Measurements from ENCODE around the gene HS6ST3.

Gene HS6ST3

GRCh38 chr13:96792736-96793403 is 703.0 kb downstream of the HS6ST3 start:
- DNase-seq (ENCODE audit: low spot score): no peak

DNA sequence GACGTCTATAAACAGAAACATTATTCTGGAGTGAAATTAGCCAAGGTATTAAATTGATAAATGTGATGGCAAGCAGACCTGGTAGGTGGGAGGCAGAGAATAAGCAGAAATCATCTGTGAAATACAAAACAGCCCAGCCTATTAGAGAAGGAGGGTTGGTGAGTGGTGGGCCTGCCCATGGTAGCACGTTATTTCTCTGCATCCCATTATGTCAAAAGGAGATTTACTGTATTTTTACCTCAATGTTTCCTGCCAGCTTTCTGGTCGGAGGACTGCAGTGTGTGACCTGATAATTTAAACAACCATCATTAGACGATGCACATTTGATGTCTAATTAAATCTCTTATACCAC is 703.5 kb downstream of the HS6ST3 start:
- no peak for DNase-seq (ENCODE audit: low spot score)

GRCh38 chr13:96794669-96795068 is 704.8 kb downstream of the HS6ST3 start:
- DNase-seq (ENCODE audit: low spot score): no peak

DNA sequence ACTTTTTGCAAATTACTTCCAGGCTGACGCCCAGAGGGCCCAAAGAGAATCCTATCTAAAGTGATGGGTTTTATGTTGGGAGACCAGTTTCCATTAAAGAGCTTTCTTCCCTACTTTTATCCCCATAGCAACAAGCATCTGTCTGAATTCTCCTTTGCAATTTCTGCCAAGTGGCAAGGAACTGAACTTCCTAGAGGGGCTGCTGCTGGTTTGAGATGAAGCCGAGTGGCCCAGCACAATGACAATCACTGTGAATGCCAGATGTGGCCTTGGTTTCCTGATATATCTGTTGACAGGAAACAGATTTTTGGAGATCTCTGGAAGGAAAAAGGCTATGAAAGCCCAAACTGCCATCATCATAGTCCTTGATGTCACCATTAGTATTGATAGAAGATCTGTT is 705.8 kb downstream of the HS6ST3 start:
- DNase-seq (ENCODE audit: low spot score): no peak

GRCh38 chr13:96796091-96796633 is 706.3 kb downstream of the HS6ST3 start:
- no peak for DNase-seq (ENCODE audit: low spot score)

GRCh38 chr13:96797136-96797535 is 707.2 kb downstream of the HS6ST3 start:
- no peak for DNase-seq (ENCODE audit: low spot score)

DNA sequence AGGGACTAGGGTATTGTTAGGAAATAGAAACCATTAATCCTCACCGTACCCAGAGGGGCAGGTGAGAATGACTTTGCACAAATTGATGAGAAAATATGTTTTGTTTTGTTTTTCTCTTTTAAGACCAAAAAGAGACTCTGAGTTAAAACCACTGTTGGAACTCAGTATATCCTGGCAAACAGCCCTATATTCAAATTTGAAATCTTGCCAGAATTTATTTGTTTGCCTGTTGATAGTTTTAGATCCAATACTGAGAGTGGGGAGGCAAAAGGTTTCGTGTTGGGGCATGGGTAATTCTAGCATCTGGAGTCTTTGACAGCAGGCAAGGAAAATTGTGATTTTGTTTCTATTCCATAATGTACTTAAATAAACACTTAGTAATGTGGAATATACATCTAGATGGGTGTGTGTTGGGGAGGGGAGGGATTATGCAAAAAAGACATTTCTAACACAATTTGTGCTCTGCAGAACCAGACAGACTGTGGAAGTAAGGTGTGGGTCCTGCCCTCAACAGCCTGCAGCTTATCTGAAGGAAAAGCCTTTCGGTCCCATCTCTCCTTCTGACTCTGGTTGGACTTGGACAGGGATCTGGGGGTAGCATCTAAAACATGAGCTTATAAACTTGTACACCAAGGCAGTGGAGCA is 713.7 kb downstream of the HS6ST3 start:
- DNase-seq (ENCODE audit: low spot score): no peak

GRCh38 chr13:96804174-96804573 is 714.3 kb downstream of the HS6ST3 start:
- no peak for DNase-seq (ENCODE audit: low spot score)

DNA sequence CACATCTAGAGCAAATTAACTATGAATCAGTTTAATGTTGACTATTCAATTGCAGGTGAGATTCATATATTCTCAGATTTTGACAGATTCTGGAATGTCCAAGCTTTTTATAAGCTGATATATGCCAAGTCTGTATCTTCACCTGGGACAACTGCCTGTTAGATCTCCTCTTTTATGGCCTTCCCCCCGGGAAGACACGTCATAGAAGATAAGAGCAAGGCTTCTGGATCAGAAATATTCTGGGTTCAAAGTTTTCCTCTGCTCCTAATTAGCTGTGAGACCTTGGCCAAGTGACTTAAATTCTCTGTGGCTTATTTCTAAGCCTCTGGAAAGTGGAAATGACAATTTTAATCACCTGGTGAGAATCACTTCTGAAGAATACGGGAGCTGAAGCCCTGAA is 716.8 kb downstream of the HS6ST3 start:
- no peak for DNase-seq (ENCODE audit: low spot score)

GRCh38 chr13:96809366-96810096 is 719.6 kb downstream of the HS6ST3 start:
- no peak for DNase-seq (ENCODE audit: low spot score)

DNA sequence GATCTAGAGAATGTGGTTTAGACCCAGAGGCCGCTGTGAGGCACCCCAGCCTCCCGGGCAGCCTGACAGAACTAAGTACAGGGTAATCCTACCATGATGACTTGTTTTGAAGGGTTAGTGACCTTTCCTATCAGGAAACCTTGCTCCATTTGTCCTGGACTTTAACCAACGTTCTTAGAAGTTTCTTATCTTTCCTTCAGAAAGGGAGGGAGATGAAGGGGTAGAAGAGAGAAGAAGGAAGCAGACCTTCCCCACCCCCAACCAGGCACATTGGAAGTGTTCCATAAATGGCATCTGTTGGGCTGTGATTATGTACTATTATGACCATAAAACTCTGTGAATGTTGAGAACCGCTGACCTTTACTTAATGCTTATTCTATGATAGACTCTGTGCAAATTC is 720.2 kb downstream of the HS6ST3 start:
- no peak for DNase-seq (ENCODE audit: low spot score)

DNA sequence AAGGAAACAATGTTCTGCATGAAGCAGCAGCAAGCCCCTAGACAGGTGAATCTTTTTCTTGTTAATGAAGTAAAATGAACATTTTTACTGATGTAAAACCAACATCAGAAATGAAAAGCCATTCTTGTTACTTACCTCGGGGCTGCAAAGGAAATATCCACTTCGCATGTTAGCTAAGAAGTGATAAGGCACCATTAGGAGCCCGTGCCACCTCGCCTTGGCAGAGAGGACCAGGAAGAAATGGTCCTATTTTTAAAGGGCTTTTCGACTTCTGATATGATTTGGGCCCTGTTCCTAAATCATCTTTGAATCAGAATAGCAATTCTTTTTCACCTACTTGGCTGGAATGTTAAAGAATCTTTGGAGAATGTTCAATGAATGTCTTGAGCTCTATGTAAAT is 721.1 kb downstream of the HS6ST3 start:
- no peak for DNase-seq (ENCODE audit: low spot score)

DNA sequence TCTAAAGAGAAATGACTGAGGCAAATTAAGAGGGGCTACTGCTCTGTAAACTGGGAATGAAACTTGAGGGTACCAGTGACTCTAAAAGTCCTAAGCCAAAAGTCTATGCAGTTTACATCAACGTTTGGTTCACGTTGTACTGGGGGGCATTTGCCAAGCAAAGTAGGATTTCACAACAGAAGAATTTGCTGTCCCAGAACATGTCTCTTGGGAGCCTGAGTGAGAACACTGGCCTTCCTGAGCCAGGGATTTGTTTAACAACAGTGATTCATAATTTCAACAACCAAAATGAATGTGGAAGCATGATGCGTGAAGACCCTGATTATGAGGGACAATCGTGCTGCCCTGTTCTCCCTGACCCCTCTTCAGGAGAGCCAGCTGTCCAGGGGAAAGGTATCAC is 726.4 kb downstream of the HS6ST3 start:
- DNase-seq (ENCODE audit: low spot score): no peak

DNA sequence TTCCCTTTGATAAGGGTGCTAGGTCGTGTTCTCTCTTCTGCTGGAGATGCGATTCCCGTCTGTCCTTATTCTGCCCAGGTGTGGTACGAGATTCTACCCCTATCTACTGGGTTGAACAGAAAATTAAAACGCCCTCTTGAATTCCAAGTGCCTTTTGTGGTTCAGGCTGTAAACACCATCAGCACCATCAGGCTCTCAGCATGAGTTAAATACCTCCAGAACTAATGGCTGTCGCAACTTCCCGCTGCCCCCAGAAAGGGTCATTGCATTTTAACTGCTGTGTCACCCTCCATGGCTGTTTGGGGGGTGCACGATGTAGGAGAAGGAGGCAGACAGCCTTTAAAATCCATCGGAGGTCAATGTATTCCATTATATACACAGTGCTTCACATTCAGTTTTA is 727.0 kb downstream of the HS6ST3 start:
- no peak for DNase-seq (ENCODE audit: low spot score)

DNA sequence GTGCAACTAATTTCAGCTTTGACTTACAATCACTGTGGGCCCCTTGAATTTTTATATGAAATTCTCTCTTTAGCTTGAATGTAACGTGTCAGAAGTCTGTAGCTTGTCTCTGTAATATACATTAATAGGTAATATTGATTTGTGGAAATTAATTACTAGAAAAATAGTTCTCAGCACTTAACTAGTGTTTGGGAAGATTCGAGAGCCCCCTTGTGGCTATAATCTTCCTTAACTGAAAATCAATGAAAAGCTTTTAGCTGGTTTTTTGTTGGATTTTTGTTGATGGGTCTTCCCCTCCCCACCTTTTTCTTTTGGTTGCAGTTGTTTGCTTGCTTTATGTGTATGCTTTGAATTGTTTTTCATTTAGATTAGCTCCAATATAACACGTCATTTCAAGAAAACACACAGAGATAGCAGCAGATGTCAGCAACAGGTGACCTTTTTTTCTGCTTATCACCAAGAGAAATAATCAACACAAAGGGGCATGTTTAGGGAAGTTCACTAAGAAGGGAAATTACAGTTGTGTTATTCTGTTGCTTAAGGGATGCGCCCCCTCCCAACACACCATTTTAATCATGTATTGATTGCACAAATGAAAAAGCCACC is 727.5 kb downstream of the HS6ST3 start:
- DNase-seq (ENCODE audit: low spot score): peak; percentile 2

GRCh38 chr13:96819375-96819774 is 729.5 kb downstream of the HS6ST3 start:
- no peak for DNase-seq (ENCODE audit: low spot score)

DNA sequence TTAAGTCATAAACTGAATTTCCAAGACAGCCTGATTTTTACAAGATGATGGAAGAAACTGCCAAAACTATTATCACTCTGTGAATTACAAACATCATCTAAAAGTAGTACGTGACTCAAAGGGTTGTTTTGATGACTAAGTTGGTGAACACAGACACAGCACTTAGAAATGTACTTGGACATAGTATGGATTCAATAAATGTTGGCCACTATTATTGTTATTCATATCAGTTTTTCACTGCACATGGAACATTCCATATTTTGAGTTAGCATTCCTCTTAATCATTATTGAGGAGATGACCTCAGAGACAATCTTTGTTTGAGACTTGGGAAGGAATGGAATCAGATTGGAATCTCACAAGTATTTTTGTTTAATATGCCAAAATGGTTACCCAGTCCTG is 731.5 kb downstream of the HS6ST3 start:
- no peak for DNase-seq (ENCODE audit: low spot score)

- no peak for DNase-seq (ENCODE audit: low spot score)
Observed at GRCh38 chr13:96821971-96822370, 732.1 kb downstream of the HS6ST3 start.

DNA sequence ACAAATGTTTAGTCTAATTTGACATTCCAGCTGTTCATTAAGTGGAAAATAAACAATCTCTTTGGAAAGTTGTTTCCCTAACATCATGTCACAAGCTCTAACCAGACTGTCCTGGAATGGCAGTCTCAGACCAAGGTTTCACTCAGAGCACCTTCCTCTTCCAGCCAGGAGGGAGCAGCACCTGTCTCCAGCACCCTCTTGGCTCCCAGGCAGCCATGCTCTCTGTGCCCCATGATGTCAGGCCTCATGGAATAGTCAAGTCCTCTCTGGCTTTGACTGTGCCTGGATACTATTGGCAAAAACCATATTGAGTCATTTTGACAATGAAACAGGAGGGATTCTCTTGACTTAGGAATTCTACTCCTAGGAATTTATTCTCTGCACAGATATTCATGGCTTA is 733.0 kb downstream of the HS6ST3 start:
- DNase-seq (ENCODE audit: low spot score): no peak

DNA sequence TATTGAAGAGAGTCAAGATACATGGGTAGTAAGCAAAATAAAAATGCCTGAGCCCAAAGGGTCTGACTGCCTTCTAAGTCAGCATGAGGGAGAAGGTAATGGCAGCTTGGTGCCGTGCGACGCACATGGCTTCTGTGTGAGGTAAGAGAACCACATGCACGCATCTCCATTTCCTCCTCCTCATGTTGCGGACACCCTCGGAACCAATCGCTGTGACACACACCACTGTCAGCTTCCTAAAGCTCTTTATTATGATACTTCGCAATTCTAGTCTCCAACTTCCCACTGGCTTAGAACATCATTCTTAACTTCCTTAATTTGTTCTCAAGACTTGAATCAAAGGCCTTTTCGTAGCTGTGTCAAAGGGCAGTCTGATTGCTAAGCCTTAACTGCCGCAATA is 734.2 kb downstream of the HS6ST3 start:
- DNase-seq (ENCODE audit: low spot score): no peak

- no peak for DNase-seq (ENCODE audit: low spot score)
Observed at GRCh38 chr13:96825653-96826052, 735.7 kb downstream of the HS6ST3 start.

DNA sequence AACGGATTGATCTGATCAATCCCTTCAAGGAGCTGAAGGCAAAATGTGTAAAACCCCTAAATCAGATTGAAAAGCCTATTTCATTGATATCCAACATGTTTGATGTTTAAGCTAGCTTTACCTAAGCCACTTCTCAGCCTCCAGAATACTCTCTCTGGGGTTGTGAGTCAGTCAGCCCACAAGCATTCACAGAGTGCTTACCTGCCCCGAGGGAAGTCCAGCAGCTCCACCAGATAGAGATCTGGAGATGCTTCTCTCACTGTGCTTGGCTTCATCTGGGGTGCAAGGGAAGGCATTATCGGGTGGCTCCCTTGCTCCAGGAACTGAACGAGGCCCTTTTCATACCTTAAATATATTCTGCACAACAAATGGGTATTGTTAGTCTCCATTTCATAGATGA is 744.7 kb downstream of the HS6ST3 start:
- no peak for DNase-seq (ENCODE audit: low spot score)

GRCh38 chr13:96835546-96835945 is 745.6 kb downstream of the HS6ST3 start:
- no peak for DNase-seq (ENCODE audit: low spot score)

Data from hematopoietic multipotent progenitor cell treated with erythropoietin and hydrocortisone succinate and interleukin-3 and kit ligand, for 15 days (in vitro differentiated cells).